C4-2B (cell line): ENCODE measurements around the gene SIL1.

ENCODE experiments used
- H3K27ac ChIP-seq: fragments of 450-650 bp; 2 replicates; pipeline ENCODE4 v1.5.1; 2017
- ZFX ChIP-seq: fragments of 450-650 bp; IDR thresholded peaks from 2 replicates; pipeline ENCODE4 v1.6.1; 2017
- TF ChIP-seq, protein P1 (sequence below): fragments of 450-650 bp; conservative IDR thresholded peaks from 2 replicates; pipeline ENCODE4 v1.5.1; 2017; ENCODE audit warnings: mild to moderate bottlenecking

The SIL1 gene

DNA sequence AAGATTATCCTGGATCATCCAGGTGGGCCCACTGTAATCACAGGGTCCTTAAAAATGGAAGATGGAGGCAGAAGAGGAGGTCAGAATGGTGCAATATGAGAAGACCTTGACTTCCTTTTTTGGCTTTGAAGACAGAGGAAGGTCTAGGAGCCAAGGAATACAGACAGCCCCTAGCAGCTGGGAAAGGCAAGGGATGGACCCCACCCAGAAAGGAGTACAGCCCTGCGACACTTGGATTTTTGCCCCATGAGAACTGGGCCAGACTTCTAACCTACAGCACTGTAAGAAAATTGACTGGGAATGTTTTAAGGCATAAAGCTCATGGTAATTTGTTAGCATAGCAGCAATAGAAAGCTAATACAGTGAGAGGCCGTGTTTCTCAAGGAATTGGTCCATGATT, 256.1 kb downstream of the SIL1 start:
- no peak for TF ChIP-seq ZFX
- TF ChIP-seq, protein P1, sequence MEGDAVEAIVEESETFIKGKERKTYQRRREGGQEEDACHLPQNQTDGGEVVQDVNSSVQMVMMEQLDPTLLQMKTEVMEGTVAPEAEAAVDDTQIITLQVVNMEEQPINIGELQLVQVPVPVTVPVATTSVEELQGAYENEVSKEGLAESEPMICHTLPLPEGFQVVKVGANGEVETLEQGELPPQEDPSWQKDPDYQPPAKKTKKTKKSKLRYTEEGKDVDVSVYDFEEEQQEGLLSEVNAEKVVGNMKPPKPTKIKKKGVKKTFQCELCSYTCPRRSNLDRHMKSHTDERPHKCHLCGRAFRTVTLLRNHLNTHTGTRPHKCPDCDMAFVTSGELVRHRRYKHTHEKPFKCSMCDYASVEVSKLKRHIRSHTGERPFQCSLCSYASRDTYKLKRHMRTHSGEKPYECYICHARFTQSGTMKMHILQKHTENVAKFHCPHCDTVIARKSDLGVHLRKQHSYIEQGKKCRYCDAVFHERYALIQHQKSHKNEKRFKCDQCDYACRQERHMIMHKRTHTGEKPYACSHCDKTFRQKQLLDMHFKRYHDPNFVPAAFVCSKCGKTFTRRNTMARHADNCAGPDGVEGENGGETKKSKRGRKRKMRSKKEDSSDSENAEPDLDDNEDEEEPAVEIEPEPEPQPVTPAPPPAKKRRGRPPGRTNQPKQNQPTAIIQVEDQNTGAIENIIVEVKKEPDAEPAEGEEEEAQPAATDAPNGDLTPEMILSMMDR: no peak

DNA sequence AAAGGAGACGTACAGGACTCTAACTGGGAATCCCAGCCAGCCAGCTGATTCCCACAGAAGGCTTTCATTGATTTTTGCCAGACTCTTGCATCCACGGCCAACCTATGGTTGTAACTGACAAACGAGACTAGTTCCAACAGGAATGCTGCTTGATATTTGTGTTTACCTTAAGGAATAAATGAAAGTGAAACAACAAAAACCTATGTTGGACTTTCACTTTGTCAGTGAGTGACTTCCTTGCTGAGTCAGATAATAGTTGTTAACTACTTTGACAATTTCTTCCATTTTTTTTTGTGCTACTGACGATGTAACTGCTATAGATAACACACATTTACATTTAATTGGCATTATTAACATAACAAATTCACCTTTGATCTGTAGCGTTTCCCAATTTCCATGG, 259.6 kb downstream of the SIL1 start:
- TF ChIP-seq ZFX: no peak
- TF ChIP-seq, protein P1: no peak
- no peak overlapping the region for H3K27ac ChIP-seq

More for the DNA sequence above, 256.1 kb downstream of the SIL1 start:
- no peak overlapping the region for H3K27ac ChIP-seq

GRCh38 chr5:138937392-138938387, 260.5 kb downstream of the SIL1 start:
- TF ChIP-seq ZFX: no peak
- TF ChIP-seq, protein P1: no peak
- H3K27ac ChIP-seq: no peak overlapping the region

- no peak overlapping the region for H3K27ac ChIP-seq
- TF ChIP-seq, protein P1: no peak
- no peak for TF ChIP-seq ZFX
Measured at GRCh38 chr5:138936968-138937345, 261.2 kb downstream of the SIL1 start.

- no peak overlapping the region for H3K27ac ChIP-seq
- TF ChIP-seq ZFX: no peak
- TF ChIP-seq, protein P1: no peak
Measured at GRCh38 chr5:138936225-138936967, 261.8 kb downstream of the SIL1 start.

DNA sequence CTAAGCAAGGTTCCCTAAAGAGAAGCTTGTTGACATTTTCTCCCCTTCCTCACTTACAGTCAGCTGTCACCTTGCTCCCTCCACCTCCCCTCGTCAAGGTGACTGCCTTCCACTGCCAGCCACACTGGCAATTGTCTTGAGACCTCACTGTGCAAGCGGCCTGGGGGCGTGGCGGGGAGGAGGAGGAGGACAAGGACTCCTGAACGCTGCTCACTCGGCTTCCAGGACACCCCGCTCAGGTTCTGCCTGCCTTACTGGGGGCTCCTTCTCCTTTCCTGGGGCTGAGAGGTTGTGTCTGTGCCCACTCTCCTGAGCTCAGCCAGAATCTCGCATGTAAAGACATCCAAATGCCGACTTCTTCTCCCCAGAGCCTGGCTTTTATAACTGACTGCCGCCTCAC, 262.7 kb downstream of the SIL1 start:
- H3K27ac ChIP-seq: no peak overlapping the region
- TF ChIP-seq, protein P1: no peak
- TF ChIP-seq ZFX: no peak

GRCh38 chr5:138934971-138935370, 263.2 kb downstream of the SIL1 start:
- no peak overlapping the region for H3K27ac ChIP-seq
- TF ChIP-seq ZFX: no peak
